GM12878 (cell line): ENCODE data around the gene C8B. TPM values are rescaled to one million over a fixed set of nuclear protein-coding genes. Genes with fewer than 3 reads are reported as not detected.

ENCODE experiments used
- ATAC-seq: fragments of 200-7000 bp; cut with Tn5 transposase; 3 replicates; pipeline ENCODE4 v1.9.1; 2020; ENCODE audit warnings: mild to moderate bottlenecking, moderate library complexity
- BruUV-seq: library from RNA; stranded (reverse); fragments of 400-500 nt; replicated peaks from 2 replicates; lab custom pipeline; 2021; lab: Mats Ljungman, UMichigan
- CTCF ChIA-PET: fragments of 300-600 bp; sonication (Branson Sonifier 250); formaldehyde crosslinking; extraction: SDS; loops from one replicate; lab custom pipeline; 2021; ENCODE audit warnings: inconsistent platforms; lab: Yijun Ruan, JAX
- POLR2A ChIA-PET: fragments of 350-600 bp; formaldehyde crosslinking; extraction: SDS; loops from one replicate; lab custom pipeline; 2021; ENCODE audit warnings: inconsistent platforms; lab: Charles Lee
- RAD21 ChIA-PET: fragments of 300-600 bp; sonication (Branson Sonifier 250); formaldehyde crosslinking; loops from one replicate; lab custom pipeline; 2023; ENCODE audit warnings: antibody characterized with exemption; ENCODE audit not compliant: unreplicated experiment; lab: Charles Lee
- SMC1A ChIA-PET: fragments of 300-600 bp; sonication (Branson Sonifier 250); formaldehyde crosslinking; loops from one replicate; lab custom pipeline; 2023; ENCODE audit not compliant: unreplicated experiment, uncharacterized antibody; lab: Charles Lee
- DNase-seq: peaks from one replicate; pipeline ENCODE4 v3.0.0-alpha.2; 2011; ENCODE audit warnings: low read depth, low spot score
- FAIRE-seq: peaks from 3 replicates; lab custom pipeline; 2011; peaks lifted over from hg19 to GRCh38; lab: Jason Lieb, UNC
- H2AFZ ChIP-seq: 2 replicates; pipeline ENCODE4 v1.6.0; 2011; ENCODE audit warnings: low read depth, low read length, control low read depth; ENCODE audit not compliant: control insufficient read depth
- H3K27ac ChIP-seq: 2 replicates; pipeline ENCODE4 v1.5.1; 2011; ENCODE audit warnings: control low read depth; ENCODE audit not compliant: control insufficient read depth, insufficient read depth
- H3K27me3 ChIP-seq, 2 experiments: replicated peaks in 1 of 2; 2 replicates each; pipeline versions ENCODE4 v1.6.0 to v1.6.1; 2011; ENCODE audit warnings: low read length in 1 of 2; ENCODE audit not compliant: control insufficient read depth in 2 of 2, insufficient read depth in 2 of 2
- H3K36me3 ChIP-seq, 2 experiments: 2 replicates each; pipeline ENCODE4 v1.5.1; 2011; ENCODE audit warnings: low read length in 1 of 2; ENCODE audit not compliant: control insufficient read depth in 2 of 2, insufficient read depth in 2 of 2
- H3K4me1 ChIP-seq: 2 replicates; pipeline ENCODE4 v1.6.1; 2011; ENCODE audit warnings: mild to moderate bottlenecking, low read length, moderate library complexity, mixed read lengths; ENCODE audit not compliant: control insufficient read depth, insufficient read depth
- H3K4me2 ChIP-seq: 2 replicates; pipeline ENCODE4 v1.6.0; 2011; ENCODE audit warnings: control low read depth; ENCODE audit not compliant: control insufficient read depth, insufficient read depth
- H3K4me3 ChIP-seq: fragments of 200-600 bp; sonication (generic); 2 replicates; pipeline ENCODE4 v1.5.1; 2016
- H3K79me2 ChIP-seq: 2 replicates; pipeline ENCODE4 v1.6.0; 2011; ENCODE audit warnings: low read length; ENCODE audit not compliant: control insufficient read depth, insufficient read depth
- H3K9ac ChIP-seq: 2 replicates; pipeline ENCODE4 v1.8.0; 2011; ENCODE audit warnings: low read length, control low read depth, mixed read lengths; ENCODE audit not compliant: control insufficient read depth, insufficient read depth
- H3K9me3 ChIP-seq: replicated peaks from 3 replicates; pipeline ENCODE4 v1.5.1; 2011; ENCODE audit warnings: mild to moderate bottlenecking, low read length; ENCODE audit not compliant: control insufficient read depth, insufficient read depth
- H4K20me1 ChIP-seq: 2 replicates; pipeline ENCODE4 v1.6.0; 2011; ENCODE audit not compliant: control insufficient read depth, insufficient read depth
- BACH1 ChIP-seq: fragments of 450-650 bp; IDR thresholded peaks from 2 replicates; pipeline ENCODE4 v1.6.1; 2017; ENCODE audit warnings: mild to moderate bottlenecking, borderline replicate concordance
- CBFB ChIP-seq: IDR thresholded peaks from 2 replicates; pipeline ENCODE4 v1.6.1; 2016; ENCODE audit warnings: antibody characterized with exemption, low read depth
- CBX5 ChIP-seq: sonication (generic); IDR thresholded peaks from 2 replicates; pipeline ENCODE4 v1.6.1; 2016; ENCODE audit warnings: low read depth, moderate library complexity, mild to moderate bottlenecking, inconsistent platforms
- KDM1A ChIP-seq: fragments of 200-600 bp; sonication (generic); IDR thresholded peaks from 2 replicates; pipeline ENCODE4 v1.6.1; 2016; ENCODE audit warnings: borderline replicate concordance
- NR2C2 ChIP-seq: IDR thresholded peaks from 2 replicates; pipeline ENCODE4 v1.6.1; 2011; ENCODE audit warnings: borderline replicate concordance, low read depth; ENCODE audit not compliant: control insufficient read depth, insufficient read length
- STAT1 ChIP-seq: fragments of 450-650 bp; conservative IDR thresholded peaks from 2 replicates; pipeline ENCODE4 v1.6.1; 2014; ENCODE audit warnings: antibody characterized with exemption, mild to moderate bottlenecking
- TCF12 ChIP-seq: IDR thresholded peaks from 2 replicates; pipeline ENCODE4 v1.6.1; 2011; ENCODE audit warnings: low read depth, mild to moderate bottlenecking, low read length
- ZNF384 ChIP-seq: IDR thresholded peaks from 2 replicates; pipeline ENCODE4 v1.6.1; 2012; ENCODE audit warnings: low read depth, mild to moderate bottlenecking, low read length, improper control_type of control experiment, borderline replicate concordance
- ZNF687 ChIP-seq: fragments of 450-650 bp; IDR thresholded peaks from 2 replicates; pipeline ENCODE4 v1.6.1; 2017; ENCODE audit warnings: mild to moderate bottlenecking, moderate library complexity
- WGBS: methylation state at CpG from one replicate; pipeline ENCODE4 v1.1.6; 2016; ENCODE audit warnings: low lambda C conversion rate; ENCODE audit not compliant: insufficient replicate concordance, insufficient coverage; ENCODE audit errors: missing lambda C conversion rate; 5-methylcytosine and 5-hydroxymethylcytosine counted together
- in situ Hi-C: fragments of 300-500 bp; cut with MboI; formaldehyde crosslinking; loops from 9 replicates; pipeline ENCODE4 v1.14.3; 2018; ENCODE audit warnings: mixed read lengths
- intact Hi-C: fragments of 100-400 bp; cut with micrococcal nuclease; formaldehyde crosslinking; loops from one replicate; pipeline ENCODE4 v1.14.2; 2022; ENCODE audit not compliant: unreplicated experiment
- polyA plus RNA-seq, 11 experiments: library from polyadenylated mRNA; depleted of rRNA in 4 of 11; unstranded in 6 of 11; stranded (reverse) in 5 of 11; fragments of >200 nt; fragmentation: Nextera tagmentation in 4 of 11; fragmentation: Illumina TruSeq in 1 of 11; extraction: Ambion mirVana in 4 of 11; extraction: Trizol in 1 of 11; gene quantifications; 1 replicate in 1 of 11; 2 replicates in 10 of 11; pipeline versions ENCODE4 v1.2.1 to v1.2.3, GENCODE V29; 2011 to 2016; ENCODE audit warnings: inconsistent platforms in 2 of 11, missing spikeins in 2 of 11, low read depth in 1 of 11
- total RNA-seq, 4 experiments: library from RNA; depleted of rRNA in 3 of 4; stranded (reverse); fragments of >200 nt in 3 of 4; fragmentation: Illumina TruSeq in 1 of 4; extraction: Trizol in 1 of 4; gene quantifications; 2 replicates each; pipeline versions ENCODE4 v1.2.1 to v1.2.3, GENCODE V29; 2013 to 2021

Gene C8B
- total and polyA plus RNA-seq, 10 of the 15 experiments (the other 5 are each of a cell fraction or from before 2014, with no cell fraction given): not detected

DNA sequence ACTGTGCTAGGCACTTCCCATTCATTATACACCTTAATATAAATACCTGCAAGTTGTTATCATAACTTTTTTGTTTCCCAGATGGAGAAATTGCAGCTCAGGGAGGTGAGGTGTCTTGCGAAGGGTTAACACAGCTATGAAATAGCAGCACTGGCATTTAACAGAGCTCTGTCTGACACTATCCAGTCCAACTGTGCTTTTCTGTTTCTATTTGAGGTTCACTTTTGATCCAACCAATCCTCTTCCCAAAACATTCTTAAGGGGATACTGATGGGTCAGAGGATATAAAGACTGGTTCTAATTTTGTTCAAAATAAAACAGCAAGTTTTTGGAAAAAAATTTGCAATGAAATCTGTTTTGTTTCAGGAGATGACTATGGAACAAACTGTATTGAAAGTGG, 46.5 kb upstream of the C8B start:
- Histone ChIP-seq H3K9me3 (no peaks in the 10 kb centered on the region), H3K4me3 (no peak overlapping the region)
- FAIRE-seq: no peak

More for the DNA sequence above, 46.5 kb upstream of the C8B start:
- Histone ChIP-seq H3K79me2 (no peaks in the 10 kb centered on the region), H3K4me1 (no peaks in the 10 kb centered on the region), H3K36me3 (no peaks in the 10 kb centered on the region), H3K4me2 (no peak overlapping the region), H3K27me3 (no peaks in the 10 kb centered on the region; a peak in 1 of 4 replicates), H2AFZ (no peak overlapping the region), H3K27ac (no peak overlapping the region), H3K9ac (no peak overlapping the region), H4K20me1 (no peaks in the 10 kb centered on the region)
- TF ChIP-seq CBFB: no peak
- no peak for TF ChIP-seq NR2C2
- TF ChIP-seq BACH1: no peak
- TF ChIP-seq ZNF687: no peak
- TF ChIP-seq TCF12: no peak
- TF ChIP-seq STAT1: no peak
- TF ChIP-seq KDM1A: no peak
- no peak for TF ChIP-seq ZNF384
- TF ChIP-seq CBX5: no peak
- ATAC-seq (no peak), DNase-seq (no peak)
- ChIA-PET POLR2A (no interaction called here), SMC1A (no interaction called here), CTCF (no interaction called here), RAD21 (no interaction called here)
- in situ Hi-C loops: no loop called here
- WGBS: 88% methylated on average over 1 of the region's 1 CpG
- no TSS peak for BruUV-seq
- intact Hi-C loops: no loop called here
